OCI-LY1 (cell line): ENCODE measurements around the gene CCRL2.
"Not testable (repeated sequence)": the region's sequence is repeated elsewhere in the genome, so short reads cannot be mapped to it uniquely, and the experiment has no call there.

Source experiments
- H2AFZ ChIP-seq: fragments of 200-600 bp; sonication (generic), shearing (Covaris generic); 2 replicates; pipeline ENCODE4 v1.6.0; 2014; ENCODE audit warnings: antibody characterized with exemption, mild to moderate bottlenecking, low read length
- H3F3A ChIP-seq: fragments of 200-600 bp; sonication (generic), shearing (Covaris generic); 2 replicates; pipeline ENCODE4 v1.6.0; 2014; ENCODE audit warnings: mild to moderate bottlenecking, antibody characterized with exemption, low read length, moderate library complexity; ENCODE audit not compliant: insufficient read depth
- H3K27ac ChIP-seq: fragments of 200-600 bp; sonication (generic); 2 replicates; pipeline ENCODE4 v1.5.1; 2014; ENCODE audit warnings: low read length, mixed run types, mild to moderate bottlenecking, low read depth; ENCODE audit not compliant: poor library complexity, severe bottlenecking
- H3K27me3 ChIP-seq: fragments of 200-600 bp; sonication (generic); 2 replicates; pipeline ENCODE4 v1.6.0; 2014; ENCODE audit warnings: antibody characterized with exemption, mild to moderate bottlenecking, low read length, moderate library complexity; ENCODE audit not compliant: insufficient read depth
- H3K36me3 ChIP-seq: fragments of 200-600 bp; sonication (generic); 2 replicates; pipeline ENCODE4 v1.6.1; 2014; ENCODE audit warnings: mild to moderate bottlenecking, antibody characterized with exemption, low read length, moderate library complexity, mixed read lengths; ENCODE audit not compliant: insufficient read depth
- H3K4me1 ChIP-seq: fragments of 200-600 bp; sonication (generic); 2 replicates; pipeline ENCODE4 v1.5.1; 2014; ENCODE audit warnings: mild to moderate bottlenecking, low read length, moderate library complexity; ENCODE audit not compliant: insufficient read depth, severe bottlenecking
- H3K4me2 ChIP-seq: fragments of 200-600 bp; sonication (generic), shearing (Covaris generic); 2 replicates; pipeline ENCODE4 v1.6.1; 2014; ENCODE audit warnings: low read length
- H3K4me3 ChIP-seq: fragments of 200-600 bp; sonication (generic); 2 replicates; pipeline ENCODE4 v1.5.1; 2014; ENCODE audit warnings: low read length, low read depth, mild to moderate bottlenecking, mixed read lengths; ENCODE audit not compliant: poor library complexity, severe bottlenecking
- H3K79me2 ChIP-seq: fragments of 200-600 bp; shearing (Covaris generic); 2 replicates; pipeline ENCODE4 v1.6.1; 2016; ENCODE audit warnings: mixed run types, low read length, mixed read lengths; ENCODE audit not compliant: insufficient read depth
- H3K9ac ChIP-seq: fragments of 200-600 bp; sonication (generic), shearing (Covaris generic); 2 replicates; pipeline ENCODE4 v1.6.1; 2014; ENCODE audit warnings: mild to moderate bottlenecking, low read length, mixed read lengths
- H3K9me2 ChIP-seq: fragments of 200-600 bp; sonication (generic), shearing (Covaris generic); 2 replicates; pipeline ENCODE4 v1.6.1; 2014; ENCODE audit warnings: low read depth, mild to moderate bottlenecking, low read length, mixed read lengths
- H3K9me3 ChIP-seq: fragments of 200-600 bp; shearing (Covaris generic); 2 replicates; pipeline ENCODE4 v1.6.1; 2014; ENCODE audit warnings: low read length, mixed read lengths
- H4K20me1 ChIP-seq: fragments of 200-600 bp; sonication (generic), shearing (Covaris generic); 2 replicates; pipeline ENCODE4 v1.6.0; 2016; ENCODE audit warnings: mild to moderate bottlenecking, low read length; ENCODE audit not compliant: insufficient read depth
- EZH2 ChIP-seq: fragments of 200-600 bp; sonication (generic), shearing (Covaris generic); IDR thresholded peaks from 2 replicates; pipeline ENCODE4 v1.8.0; 2017; ENCODE audit warnings: borderline replicate concordance, mixed run types, mild to moderate bottlenecking, antibody characterized with exemption, low read length, moderate library complexity, mixed read lengths
- TF ChIP-seq, protein P1 (sequence below): fragments of 200-600 bp; sonication (generic), shearing (Covaris generic); IDR thresholded peaks from 2 replicates; pipeline ENCODE4 v1.5.1; 2017; ENCODE audit warnings: mild to moderate bottlenecking, antibody characterized with exemption, low read length, moderate library complexity, mixed read lengths

Gene CCRL2

DNA sequence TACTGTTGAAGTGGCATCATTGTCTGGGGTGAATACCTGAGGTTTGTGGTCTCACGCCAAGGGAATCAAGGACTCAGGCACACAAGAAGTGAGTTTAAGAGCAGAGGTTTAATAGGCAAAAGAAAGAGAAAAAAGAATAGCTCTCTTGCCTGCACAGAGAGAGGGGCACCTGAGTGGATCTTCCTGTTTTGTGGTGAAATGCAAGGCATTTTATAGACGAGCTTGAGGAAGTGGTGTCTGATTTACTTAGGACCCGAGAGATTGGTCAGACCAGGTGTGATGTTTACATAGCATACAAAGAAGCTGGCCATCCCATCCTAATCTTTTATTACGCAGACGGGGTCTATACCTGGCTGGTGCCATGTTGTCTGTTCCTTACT is 23.1 kb upstream of the CCRL2 start:
- Histone ChIP-seq H3K27ac (no peak overlapping the region), H3K9ac (no peak overlapping the region), H2AFZ (no peak overlapping the region), H3K79me2 (no peaks in the 10 kb centered on the region), H3K4me2 (no peak overlapping the region), H3K27me3 (no peaks in the 10 kb centered on the region; the same call in 1 of the 2 replicates), H3K9me3 (no peaks in the 10 kb centered on the region), H4K20me1 (no peaks in the 10 kb centered on the region), H3K9me2 (no peaks in the 10 kb centered on the region), H3F3A (no peaks in the 10 kb centered on the region), H3K4me3 (no peak overlapping the region), H3K4me1 (no peaks in the 10 kb centered on the region), H3K36me3 (no peaks in the 10 kb centered on the region)
- TF ChIP-seq EZH2, result no peak
- TF ChIP-seq, protein P1, sequence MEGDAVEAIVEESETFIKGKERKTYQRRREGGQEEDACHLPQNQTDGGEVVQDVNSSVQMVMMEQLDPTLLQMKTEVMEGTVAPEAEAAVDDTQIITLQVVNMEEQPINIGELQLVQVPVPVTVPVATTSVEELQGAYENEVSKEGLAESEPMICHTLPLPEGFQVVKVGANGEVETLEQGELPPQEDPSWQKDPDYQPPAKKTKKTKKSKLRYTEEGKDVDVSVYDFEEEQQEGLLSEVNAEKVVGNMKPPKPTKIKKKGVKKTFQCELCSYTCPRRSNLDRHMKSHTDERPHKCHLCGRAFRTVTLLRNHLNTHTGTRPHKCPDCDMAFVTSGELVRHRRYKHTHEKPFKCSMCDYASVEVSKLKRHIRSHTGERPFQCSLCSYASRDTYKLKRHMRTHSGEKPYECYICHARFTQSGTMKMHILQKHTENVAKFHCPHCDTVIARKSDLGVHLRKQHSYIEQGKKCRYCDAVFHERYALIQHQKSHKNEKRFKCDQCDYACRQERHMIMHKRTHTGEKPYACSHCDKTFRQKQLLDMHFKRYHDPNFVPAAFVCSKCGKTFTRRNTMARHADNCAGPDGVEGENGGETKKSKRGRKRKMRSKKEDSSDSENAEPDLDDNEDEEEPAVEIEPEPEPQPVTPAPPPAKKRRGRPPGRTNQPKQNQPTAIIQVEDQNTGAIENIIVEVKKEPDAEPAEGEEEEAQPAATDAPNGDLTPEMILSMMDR, result no peak

DNA sequence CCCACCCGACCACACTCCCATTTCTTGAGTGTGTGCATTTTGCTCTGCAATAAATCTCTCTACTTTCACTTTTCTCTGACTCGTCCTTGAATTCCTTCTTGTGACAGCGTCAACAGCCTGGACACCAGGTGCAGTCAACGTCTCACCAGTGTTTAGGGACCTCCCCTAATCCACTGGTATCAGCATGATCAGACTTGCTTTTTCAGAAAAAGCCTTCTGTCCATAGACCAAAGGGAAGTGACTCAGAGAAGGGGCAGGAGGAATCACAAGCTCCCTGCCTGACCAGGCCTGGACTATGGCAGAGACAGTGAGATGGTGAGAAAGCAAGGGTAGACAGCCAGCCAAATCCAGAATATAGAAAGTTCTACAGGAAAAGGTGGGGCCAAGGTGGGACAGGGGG is 20.9 kb upstream of the CCRL2 start:
- no peaks in the 10 kb centered on the region for H3K4me1 ChIP-seq
- TF ChIP-seq, protein P1, result no peak
- TF ChIP-seq EZH2, result no peak

DNA sequence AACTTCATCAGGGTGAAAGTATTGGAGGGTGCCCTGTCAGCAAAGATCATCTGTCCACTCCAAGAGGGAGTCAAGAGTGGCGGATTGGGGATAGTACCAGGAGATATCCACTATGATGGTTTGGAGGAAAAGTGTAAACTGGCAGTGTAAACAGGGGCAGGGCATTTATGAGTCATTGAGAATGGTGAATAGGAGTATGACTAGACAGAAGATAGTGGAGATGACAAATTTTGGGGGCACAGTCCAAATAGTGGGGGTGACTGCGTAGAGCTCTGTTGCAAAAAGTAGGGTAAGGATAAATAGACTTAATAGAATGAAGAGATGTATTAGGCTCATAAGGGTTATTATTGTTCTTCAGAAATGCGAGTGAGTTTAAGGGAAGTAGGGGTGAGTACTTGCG is 18.2 kb upstream of the CCRL2 start:
- H3K9ac ChIP-seq, H3K79me2 ChIP-seq, H3K27me3 ChIP-seq, H3F3A ChIP-seq, H3K4me3 ChIP-seq, H3K27ac ChIP-seq, H4K20me1 ChIP-seq, H2AFZ ChIP-seq, H3K36me3 ChIP-seq, H3K9me3 ChIP-seq, H3K9me2 ChIP-seq, H3K4me1 ChIP-seq, H3K4me2 ChIP-seq: not testable (repeated sequence)

More for the DNA sequence above, 20.9 kb upstream of the CCRL2 start:
- no peaks in the 10 kb centered on the region for H3F3A ChIP-seq
- H3K27ac ChIP-seq, result no peak overlapping the region
- no peak overlapping the region for H3K4me2 ChIP-seq
- H3K9me3 ChIP-seq, result no peaks in the 10 kb centered on the region
- H4K20me1 ChIP-seq, result no peaks in the 10 kb centered on the region
- H3K36me3 ChIP-seq, result no peaks in the 10 kb centered on the region
- no peak overlapping the region for H3K4me3 ChIP-seq
- no peaks in the 10 kb centered on the region for H3K9me2 ChIP-seq
- no peaks in the 10 kb centered on the region for H3K79me2 ChIP-seq
- H3K9ac ChIP-seq, result no peak overlapping the region
- no peaks in the 10 kb centered on the region; the same call in 1 of the 2 replicates for H3K27me3 ChIP-seq
- no peak overlapping the region for H2AFZ ChIP-seq

DNA sequence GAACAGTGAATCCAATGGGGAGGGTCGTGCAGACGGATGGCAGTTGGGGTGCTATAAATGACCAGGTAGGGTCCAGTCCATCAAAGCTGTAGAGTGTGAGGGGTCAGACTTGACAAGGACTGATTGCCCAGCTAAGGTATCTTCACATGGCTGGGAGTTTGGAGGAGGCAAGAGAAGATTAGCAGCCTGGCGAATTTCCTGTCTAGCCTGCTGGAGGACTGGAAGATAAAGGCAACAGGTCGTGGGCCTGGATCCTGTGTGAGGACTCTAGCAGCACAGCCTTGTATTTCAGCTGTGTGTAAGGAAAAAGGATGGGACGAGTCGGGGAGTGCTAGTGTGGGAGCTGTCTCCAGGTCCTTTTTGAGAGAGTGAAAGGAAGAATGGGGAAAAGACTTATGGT is 17.8 kb upstream of the CCRL2 start:
- H3K4me3 ChIP-seq, result no peak overlapping the region
- H3K9ac ChIP-seq, result no peak overlapping the region
- no peaks in the 10 kb centered on the region for H3F3A ChIP-seq
- no peak overlapping the region for H2AFZ ChIP-seq
- no peak overlapping the region for H3K4me2 ChIP-seq
- H3K9me2 ChIP-seq, result no peaks in the 10 kb centered on the region
- H3K36me3 ChIP-seq, result no peaks in the 10 kb centered on the region
- H3K27me3 ChIP-seq, result no peaks in the 10 kb centered on the region; the same call in 1 of the 2 replicates
- no peaks in the 10 kb centered on the region for H3K9me3 ChIP-seq
- TF ChIP-seq, protein P1, result no peak
- no peak overlapping the region for H3K27ac ChIP-seq
- H3K79me2 ChIP-seq, result no peaks in the 10 kb centered on the region
- H3K4me1 ChIP-seq, result no peaks in the 10 kb centered on the region
- H4K20me1 ChIP-seq, result no peaks in the 10 kb centered on the region

DNA sequence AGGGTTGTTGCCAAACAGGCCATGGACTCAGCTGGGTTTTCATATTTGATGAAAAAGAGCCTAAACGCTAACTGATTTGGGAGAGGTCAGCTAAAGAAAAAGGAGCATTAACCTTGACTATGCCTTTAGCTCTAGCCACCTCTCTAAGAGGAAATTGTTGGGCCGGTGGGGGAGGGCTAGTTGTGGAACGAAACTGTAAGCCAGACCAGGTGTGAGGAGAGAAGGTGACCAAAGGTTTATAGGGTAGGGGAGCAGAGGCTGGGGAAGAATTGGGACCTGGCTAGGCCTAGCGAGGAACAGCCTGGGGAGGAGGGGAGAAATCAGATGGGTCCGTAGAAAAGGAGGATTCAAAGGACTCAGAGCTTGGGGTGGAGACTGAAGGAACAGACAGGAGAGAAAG is 15.5 kb upstream of the CCRL2 start:
- H4K20me1 ChIP-seq, H3F3A ChIP-seq, H3K4me1 ChIP-seq, H3K4me3 ChIP-seq, H3K9me2 ChIP-seq, H3K79me2 ChIP-seq, H2AFZ ChIP-seq, H3K36me3 ChIP-seq, H3K9ac ChIP-seq, H3K27me3 ChIP-seq, H3K4me2 ChIP-seq, H3K27ac ChIP-seq, H3K9me3 ChIP-seq: not testable (repeated sequence)
